Smooth muscle cell (in vitro differentiated cells): Measurements from ENCODE around the gene TMC8. TPM values are rescaled to one million over a fixed set of nuclear protein-coding genes. Genes with fewer than 3 reads are reported as not detected.

Source experiments
- DNase-seq: peaks from one replicate; lab custom pipeline; 2025; ENCODE audit not compliant: unreplicated experiment; lab: John Stamatoyannopoulos, UW
- H2AFZ ChIP-seq: fragments of 200-600 bp; sonication (generic); 2 replicates; pipeline ENCODE4 v1.6.0; 2016; ENCODE audit warnings: antibody characterized with exemption, low read depth, mild to moderate bottlenecking
- H3F3A ChIP-seq: fragments of 200-600 bp; sonication (generic); 2 replicates; pipeline ENCODE4 v1.6.0; 2017; ENCODE audit warnings: antibody characterized with exemption, low read depth
- H3K27ac ChIP-seq: fragments of 200-600 bp; sonication (generic); 2 replicates; pipeline ENCODE4 v1.5.1; 2016; ENCODE audit warnings: low read depth, mild to moderate bottlenecking
- H3K27me3 ChIP-seq: fragments of 200-600 bp; sonication (generic); 2 replicates; pipeline ENCODE4 v1.6.1; 2016; ENCODE audit warnings: low read depth, mild to moderate bottlenecking
- H3K36me3 ChIP-seq: fragments of 200-600 bp; sonication (generic); 2 replicates; pipeline ENCODE4 v1.5.1; 2016; ENCODE audit warnings: low read depth
- H3K4me1 ChIP-seq: fragments of 200-600 bp; sonication (generic); 2 replicates; pipeline ENCODE4 v1.5.1; 2016; ENCODE audit warnings: low read depth
- H3K4me2 ChIP-seq: fragments of 200-600 bp; sonication (generic); 2 replicates; pipeline ENCODE4 v1.6.0; 2016; ENCODE audit warnings: mild to moderate bottlenecking
- H3K4me3 ChIP-seq: fragments of 200-600 bp; sonication (generic); 2 replicates; pipeline ENCODE4 v1.5.1; 2016; ENCODE audit warnings: mild to moderate bottlenecking
- H3K79me2 ChIP-seq: fragments of 200-600 bp; sonication (generic); 2 replicates; pipeline ENCODE4 v1.6.0; 2016; ENCODE audit warnings: low read depth, mild to moderate bottlenecking
- H3K9ac ChIP-seq: fragments of 200-600 bp; sonication (generic); 2 replicates; pipeline ENCODE4 v1.6.0; 2016; ENCODE audit warnings: low read depth
- H3K9me3 ChIP-seq: fragments of 200-600 bp; sonication (generic); replicated peaks from 2 replicates; pipeline ENCODE4 v1.5.1; 2016; ENCODE audit warnings: low read depth
- H4K20me1 ChIP-seq: fragments of 200-600 bp; sonication (generic); 2 replicates; pipeline ENCODE4 v1.6.0; 2016; ENCODE audit warnings: low read depth
- WGBS: methylation state at CpG from one replicate; pipeline ENCODE4 v1.1.7; 2016; ENCODE audit warnings: low lambda C conversion rate; 5-methylcytosine and 5-hydroxymethylcytosine counted together
- polyA plus RNA-seq: library from polyadenylated mRNA; unstranded; fragments of >200 nt; fragmentation: Nextera tagmentation; extraction: Ambion mirVana; gene quantifications from 2 replicates; pipeline ENCODE4 v1.2.1, GENCODE V29; 2016
- total RNA-seq: library from RNA; depleted of rRNA; stranded (reverse); fragments of >200 nt; gene quantifications from 2 replicates; pipeline ENCODE4 v1.2.3, GENCODE V29; 2014
- TF ChIP-seq, protein P1 (sequence below): fragments of 200-600 bp; sonication (generic); IDR thresholded peaks from 2 replicates; pipeline ENCODE4 v1.5.1; 2017; ENCODE audit warnings: borderline replicate concordance, mild to moderate bottlenecking, antibody characterized with exemption; ENCODE audit not compliant: insufficient read depth, poor library complexity, severe bottlenecking

TMC8 gene
- total and polyA plus RNA-seq, 2 experiments from 2014 or later: 0.27 to 0.38 TPM

DNA sequence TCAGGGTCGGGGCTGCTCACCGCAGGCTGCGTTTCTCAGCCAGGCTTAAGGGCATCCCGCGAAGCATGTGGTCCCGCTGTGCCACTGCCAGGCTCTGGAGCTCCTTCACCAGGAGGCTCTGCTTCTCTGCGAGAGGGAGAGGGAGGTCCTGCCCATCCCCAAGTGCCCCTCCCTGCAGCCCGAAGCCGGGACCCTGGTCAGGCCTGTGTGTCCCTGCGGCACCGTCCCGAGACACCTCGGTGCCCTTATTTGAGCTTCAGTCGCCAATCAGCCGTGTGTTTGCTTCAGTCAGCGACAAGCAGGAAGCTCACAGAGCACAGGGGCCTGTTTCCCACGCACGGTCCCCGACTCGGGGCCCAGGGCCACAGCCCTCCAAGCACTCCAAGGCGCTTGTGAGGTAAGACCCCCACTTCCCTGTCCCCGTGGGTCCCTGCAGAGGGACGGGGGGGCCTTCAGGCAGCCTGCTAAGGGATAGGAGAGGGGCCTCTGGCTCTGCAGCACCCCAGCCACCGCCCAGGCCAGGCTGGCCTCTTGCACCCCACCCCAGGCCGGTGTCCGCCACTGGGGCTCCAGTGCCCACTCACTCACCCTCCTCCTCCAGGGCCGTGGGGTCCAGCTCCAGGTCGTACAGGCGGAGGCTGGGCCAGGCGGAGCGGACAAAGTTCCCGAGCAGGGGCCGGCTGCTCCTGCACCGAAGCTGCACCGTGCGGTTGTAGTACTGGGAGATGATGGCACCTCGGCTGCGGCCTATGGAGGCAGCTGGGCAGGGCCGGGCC lies 5.2 kb upstream of the TMC8 start:
- no peaks in the 10 kb centered on the region for H3F3A ChIP-seq
- H3K4me2 ChIP-seq: no peak overlapping the region
- no peaks in the 10 kb centered on the region for H3K79me2 ChIP-seq
- WGBS: 97% methylated on average over 32 of the region's 39 CpGs
- H3K9me3 ChIP-seq: no peaks in the 10 kb centered on the region
- peaks cover 13% of the 10 kb centered on the region for H3K4me1 ChIP-seq
- no peaks in the 10 kb centered on the region for H3K27me3 ChIP-seq
- no peak overlapping the region for H3K27ac ChIP-seq
- H4K20me1 ChIP-seq: no peaks in the 10 kb centered on the region
- H3K4me3 ChIP-seq: no peak overlapping the region
- DNase-seq: no peak
- no peaks in the 10 kb centered on the region for H3K36me3 ChIP-seq
- no peak overlapping the region for H2AFZ ChIP-seq
- H3K9ac ChIP-seq: no peak overlapping the region
- TF ChIP-seq, protein P1, sequence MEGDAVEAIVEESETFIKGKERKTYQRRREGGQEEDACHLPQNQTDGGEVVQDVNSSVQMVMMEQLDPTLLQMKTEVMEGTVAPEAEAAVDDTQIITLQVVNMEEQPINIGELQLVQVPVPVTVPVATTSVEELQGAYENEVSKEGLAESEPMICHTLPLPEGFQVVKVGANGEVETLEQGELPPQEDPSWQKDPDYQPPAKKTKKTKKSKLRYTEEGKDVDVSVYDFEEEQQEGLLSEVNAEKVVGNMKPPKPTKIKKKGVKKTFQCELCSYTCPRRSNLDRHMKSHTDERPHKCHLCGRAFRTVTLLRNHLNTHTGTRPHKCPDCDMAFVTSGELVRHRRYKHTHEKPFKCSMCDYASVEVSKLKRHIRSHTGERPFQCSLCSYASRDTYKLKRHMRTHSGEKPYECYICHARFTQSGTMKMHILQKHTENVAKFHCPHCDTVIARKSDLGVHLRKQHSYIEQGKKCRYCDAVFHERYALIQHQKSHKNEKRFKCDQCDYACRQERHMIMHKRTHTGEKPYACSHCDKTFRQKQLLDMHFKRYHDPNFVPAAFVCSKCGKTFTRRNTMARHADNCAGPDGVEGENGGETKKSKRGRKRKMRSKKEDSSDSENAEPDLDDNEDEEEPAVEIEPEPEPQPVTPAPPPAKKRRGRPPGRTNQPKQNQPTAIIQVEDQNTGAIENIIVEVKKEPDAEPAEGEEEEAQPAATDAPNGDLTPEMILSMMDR: no peak

DNA sequence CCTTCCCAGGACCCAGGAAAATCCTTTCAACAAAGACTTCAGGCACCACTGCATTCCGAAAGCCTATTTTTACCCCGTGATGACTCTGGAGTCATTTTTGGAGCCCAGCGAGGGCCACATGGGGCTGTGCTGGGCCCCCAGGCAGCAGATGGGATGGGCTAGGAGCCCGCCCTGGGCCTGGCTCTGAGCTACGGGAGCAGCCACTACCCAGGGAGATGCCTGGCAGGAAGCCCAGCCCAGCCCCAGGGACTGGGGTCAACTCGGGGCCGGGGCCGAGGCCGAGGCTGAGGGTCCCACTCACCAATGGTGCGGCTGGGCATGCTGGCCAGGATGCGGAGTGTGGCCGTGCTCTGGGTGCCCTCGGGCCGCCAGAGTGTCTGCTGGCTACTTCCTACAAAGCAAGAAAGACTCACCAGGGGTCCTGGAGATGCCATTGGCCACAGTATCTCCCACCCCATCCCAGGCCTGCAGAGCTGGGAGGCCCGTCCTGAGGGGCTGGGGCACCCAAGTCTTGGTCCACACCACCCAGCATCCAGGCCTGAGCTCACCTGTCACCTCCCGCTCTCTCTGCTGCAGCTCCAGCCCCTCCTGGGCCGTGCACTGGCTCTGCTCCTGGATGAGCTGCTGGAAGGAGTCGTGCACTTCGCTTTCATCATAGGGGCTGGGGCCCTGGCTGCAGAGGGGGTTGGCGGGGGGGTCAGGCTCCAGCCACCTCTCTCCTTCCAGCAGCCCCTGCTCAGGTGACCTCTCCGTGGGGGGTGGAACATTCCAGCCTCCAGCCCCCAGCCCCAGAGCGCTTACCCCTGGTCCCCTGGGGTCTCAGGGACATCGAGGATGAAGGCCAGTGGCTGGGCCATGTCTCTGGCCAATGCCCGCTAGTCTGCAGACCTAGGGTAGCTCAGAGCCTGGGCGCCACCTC lies 4.3 kb upstream of the TMC8 start:
- Histone ChIP-seq H3K27me3 (peaks cover 5% of the 10 kb centered on the region), H4K20me1 (no peaks in the 10 kb centered on the region), H3K36me3 (no peaks in the 10 kb centered on the region), H3K4me1 (peaks cover 13% of the 10 kb centered on the region), H3F3A (no peaks in the 10 kb centered on the region), H3K79me2 (no peaks in the 10 kb centered on the region), H3K27ac (no peak overlapping the region), H3K9ac (no peak overlapping the region), H2AFZ (no peak overlapping the region), H3K4me3 (no peak overlapping the region), H3K4me2 (no peak overlapping the region), H3K9me3 (no peaks in the 10 kb centered on the region)
- TF ChIP-seq, protein P1: no peak
- WGBS: 95% methylated on average over 17 of the region's 25 CpGs
- no peak for DNase-seq

DNA sequence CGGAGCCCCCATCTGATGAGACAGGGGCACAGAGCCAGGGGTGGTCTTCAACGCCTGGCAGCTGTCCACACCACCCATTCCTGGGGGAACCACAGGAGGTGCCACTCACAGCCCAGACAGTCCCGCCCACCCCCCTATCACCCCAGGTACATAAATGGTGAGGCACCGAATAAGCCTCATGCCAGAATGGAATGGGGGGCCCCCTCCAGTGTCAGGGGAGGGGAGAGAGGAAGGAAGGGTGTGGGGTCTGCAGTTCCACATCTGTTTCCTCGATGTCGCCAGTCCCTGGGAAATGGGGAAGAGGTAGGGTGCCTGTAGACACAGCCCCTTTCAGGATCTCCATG lies 3.7 kb upstream of the TMC8 start:
- peak overlapping the region; percentile 66 for H3K9ac ChIP-seq
- 91% methylated on average over 6 of the region's 6 CpGs for WGBS
- TF ChIP-seq, protein P1: no peak

More for the DNA sequence above, 3.7 kb upstream of the TMC8 start:
- H3K27ac ChIP-seq: no peak overlapping the region
- H3K4me1 ChIP-seq: peaks cover 13% of the 10 kb centered on the region
- peaks cover 12% of the 10 kb centered on the region for H3K27me3 ChIP-seq
- no peaks in the 10 kb centered on the region for H3K36me3 ChIP-seq
- H3K4me2 ChIP-seq: peak overlapping the region; percentile 99
- no peaks in the 10 kb centered on the region for H3K79me2 ChIP-seq
- no peaks in the 10 kb centered on the region for H4K20me1 ChIP-seq
- peak overlapping the region; percentile 91 for H3K4me3 ChIP-seq
- DNase-seq: no peak
- H2AFZ ChIP-seq: no peak overlapping the region
- H3K9me3 ChIP-seq: no peaks in the 10 kb centered on the region
- no peaks in the 10 kb centered on the region for H3F3A ChIP-seq
